SK-N-SH (cell line): Measurements from ENCODE around the gene VPS11. TPM values are rescaled to one million over a fixed set of nuclear protein-coding genes. Genes with fewer than 3 reads are reported as not detected.

Source experiments
- CTCF ChIA-PET: fragments of 300-600, 350-600 bp; formaldehyde crosslinking; extraction: SDS; loops from one replicate; lab custom pipeline; 2021; lab: Yijun Ruan, JAX
- POLR2A ChIA-PET: fragments of 350-600 bp; sonication (Branson Sonifier 250); formaldehyde crosslinking; extraction: SDS; loops from one replicate; lab custom pipeline; 2020; ENCODE audit warnings: antibody characterized with exemption, inconsistent platforms; lab: Yijun Ruan, JAX
- DNase-seq: peaks from one replicate; pipeline ENCODE4 v3.0.0; 2012
- H2AFZ ChIP-seq: fragments of 200-600 bp; sonication (generic); 2 replicates; pipeline ENCODE4 v1.8.1; 2016; ENCODE audit warnings: antibody characterized with exemption, mild to moderate bottlenecking, low read depth
- H3F3A ChIP-seq: fragments of 200-600 bp; sonication (generic); replicated peaks from 2 replicates; pipeline ENCODE3; 2016; ENCODE audit warnings: antibody characterized with exemption, mild to moderate bottlenecking; ENCODE audit not compliant: insufficient read depth
- H3K27ac ChIP-seq, 2 experiments: fragments of 200-500 bp in 1 of 2; fragments of 200-600 bp in 1 of 2; sonication (Bioruptor generic) in 1 of 2; sonication (generic), shearing (Covaris generic) in 1 of 2; 2 replicates each; pipeline versions ENCODE4 v1.5.1 to v1.6.1; 2014 to 2016; ENCODE audit warnings: low read depth in 2 of 2, inconsistent platforms in 1 of 2, low read length in 1 of 2, mild to moderate bottlenecking in 1 of 2, mixed read lengths in 1 of 2
- H3K27me3 ChIP-seq: fragments of 200-600 bp; sonication (generic), shearing (Covaris generic); 2 replicates; pipeline ENCODE4 v1.6.1; 2016; ENCODE audit warnings: mixed run types; ENCODE audit not compliant: insufficient read depth
- H3K36me3 ChIP-seq, 2 experiments: fragments of 200-500 bp in 1 of 2; fragments of 200-600 bp in 1 of 2; sonication (Bioruptor generic) in 1 of 2; sonication (generic) in 1 of 2; replicated peaks in 1 of 2; 2 replicates each; pipeline versions ENCODE3 to v1.5.1; 2014 to 2016; ENCODE audit warnings: low read length in 1 of 2, mild to moderate bottlenecking in 1 of 2; ENCODE audit not compliant: insufficient read depth in 2 of 2, control insufficient read depth in 1 of 2
- H3K4me1 ChIP-seq, 2 experiments: fragments of 200-500 bp in 1 of 2; fragments of 200-600 bp in 1 of 2; sonication (Bioruptor generic) in 1 of 2; sonication (generic), shearing (Covaris generic) in 1 of 2; 2 replicates each; pipeline versions ENCODE4 v1.5.1 to v1.6.1; 2014 to 2016; ENCODE audit warnings: low read depth in 1 of 2, low read length in 1 of 2, mixed run types in 1 of 2; ENCODE audit not compliant: insufficient read depth in 2 of 2, control insufficient read depth in 1 of 2
- H3K4me2 ChIP-seq: fragments of 200-600 bp; sonication (generic), shearing (Covaris generic); 2 replicates; pipeline ENCODE4 v1.6.1; 2017; ENCODE audit warnings: mixed run types
- H3K4me3 ChIP-seq, 2 experiments: fragments of 200-500 bp in 1 of 2; fragments of 200-600 bp in 1 of 2; sonication (Bioruptor generic) in 1 of 2; sonication (generic), shearing (Covaris generic) in 1 of 2; 2 replicates each; pipeline versions ENCODE4 v1.5.1 to v1.8.1; 2014 to 2016; ENCODE audit warnings: low read depth in 2 of 2, inconsistent platforms in 1 of 2, low read length in 1 of 2, mild to moderate bottlenecking in 1 of 2, mixed read lengths in 1 of 2, moderate library complexity in 1 of 2
- H3K79me2 ChIP-seq: fragments of 200-600 bp; sonication (generic); 2 replicates; pipeline ENCODE4 v1.8.1; 2017; ENCODE audit warnings: mild to moderate bottlenecking; ENCODE audit not compliant: insufficient read depth
- H3K9ac ChIP-seq: fragments of 200-600 bp; sonication (generic); 2 replicates; pipeline ENCODE4 v1.6.1; 2017; ENCODE audit warnings: mixed run types
- H3K9me2 ChIP-seq: fragments of 200-600 bp; sonication (generic); 2 replicates; pipeline ENCODE4 v1.6.1; 2017; ENCODE audit warnings: mixed run types
- H3K9me3 ChIP-seq: fragments of 200-600 bp; sonication (generic); 2 replicates; pipeline ENCODE4 v1.6.1; 2017; ENCODE audit warnings: mixed run types, mild to moderate bottlenecking, moderate library complexity
- H4K20me1 ChIP-seq: fragments of 200-600 bp; sonication (generic); 2 replicates; pipeline ENCODE4 v1.6.1; 2017; ENCODE audit warnings: mild to moderate bottlenecking, mixed run types; ENCODE audit not compliant: insufficient read depth
- CHD2 ChIP-seq: fragments of 150-350 bp; IDR thresholded peaks from 2 replicates; pipeline ENCODE4 v1.6.1; 2018; ENCODE audit warnings: low read length; ENCODE audit not compliant: partially characterized antibody
- ELF1 ChIP-seq: IDR thresholded peaks from 2 replicates; pipeline ENCODE4 v1.4.0; 2012
- EZH2phosphoT487 ChIP-seq: fragments of 200-600 bp; sonication (generic); IDR thresholded peaks from 2 replicates; pipeline ENCODE4 v1.6.1; 2017; ENCODE audit warnings: low read depth, mixed run types, mild to moderate bottlenecking, antibody characterized with exemption, moderate library complexity, borderline replicate concordance
- FOXM1 ChIP-seq: IDR thresholded peaks from 2 replicates; pipeline ENCODE4 v1.4.0; 2012; ENCODE audit warnings: low read depth, mild to moderate bottlenecking
- GABPA ChIP-seq: IDR thresholded peaks from 2 replicates; pipeline ENCODE4 v1.4.0; 2012; ENCODE audit warnings: low read depth, mild to moderate bottlenecking
- GATA2 ChIP-seq: sonication (generic); formaldehyde crosslinking; IDR thresholded peaks from 2 replicates; pipeline ENCODE4 v1.5.0; 2020; ENCODE audit warnings: mild to moderate bottlenecking, missing genetic modification reagents
- MEF2A ChIP-seq: IDR thresholded peaks from 2 replicates; pipeline ENCODE4 v1.4.0; 2012; ENCODE audit warnings: low read depth, borderline replicate concordance
- POLR2AphosphoS5 ChIP-seq: IDR thresholded peaks from 2 replicates; pipeline ENCODE4 v1.6.1; 2012; ENCODE audit warnings: low read depth, low read length
- RAD21 ChIP-seq: IDR thresholded peaks from 2 replicates; pipeline ENCODE4 v1.6.1; 2012; ENCODE audit warnings: mild to moderate bottlenecking, low read length
- RCOR1 ChIP-seq: fragments of 150-350 bp; IDR thresholded peaks from 2 replicates; pipeline ENCODE4 v1.6.1; 2017; ENCODE audit warnings: antibody characterized with exemption, low read length
- RXRA ChIP-seq: IDR thresholded peaks from 2 replicates; pipeline ENCODE4 v1.4.0; 2012; ENCODE audit warnings: low read depth, mild to moderate bottlenecking, borderline replicate concordance
- SIN3A ChIP-seq: IDR thresholded peaks from 2 replicates; pipeline ENCODE4 v1.6.1; 2012; ENCODE audit warnings: low read depth, mild to moderate bottlenecking, low read length, moderate library complexity, borderline replicate concordance
- SMC3 ChIP-seq: IDR thresholded peaks from 2 replicates; pipeline ENCODE4 v1.6.1; 2012; ENCODE audit warnings: low read depth, low read length, improper control_type of control experiment
- TAF1 ChIP-seq: IDR thresholded peaks from 2 replicates; pipeline ENCODE4 v1.6.1; 2012; ENCODE audit warnings: low read depth, mild to moderate bottlenecking, low read length, moderate library complexity, borderline replicate concordance
- TCF12 ChIP-seq: IDR thresholded peaks from 2 replicates; pipeline ENCODE4 v1.4.0; 2012
- YY1 ChIP-seq: IDR thresholded peaks from 2 replicates; pipeline ENCODE4 v1.4.0; 2012; ENCODE audit warnings: low read depth, mild to moderate bottlenecking
- WGBS: methylation state at CpG from one replicate; pipeline ENCODE4 v1.1.6; 2017; ENCODE audit warnings: low lambda C conversion rate; 5-methylcytosine and 5-hydroxymethylcytosine counted together
- polyA plus RNA-seq, 3 experiments: library from polyadenylated mRNA; depleted of rRNA; stranded (reverse); fragments of >200 nt; gene quantifications; 2 replicates each; pipeline ENCODE4 v1.2.3, GENCODE V29; 2012
- TF ChIP-seq, protein P1 (sequence below): IDR thresholded peaks from 2 replicates; pipeline ENCODE4 v1.4.0; 2012; ENCODE audit warnings: low read depth, borderline replicate concordance
- TF ChIP-seq, protein P2 (sequence below): fragments of 200-600 bp; sonication (generic); IDR thresholded peaks from 2 replicates; pipeline ENCODE4 v1.6.1; 2017; ENCODE audit warnings: antibody characterized with exemption, mild to moderate bottlenecking, moderate library complexity
- TF ChIP-seq, protein P3 (sequence below): IDR thresholded peaks from 2 replicates; pipeline ENCODE4 v1.4.0; 2012; ENCODE audit warnings: low read depth, borderline replicate concordance
- TF ChIP-seq, protein P4 (sequence below): IDR thresholded peaks from 2 replicates; pipeline ENCODE4; 2012

Gene VPS11
- polyA plus RNA-seq, 1 of the 3 experiments (the other 2 are of a cell fraction): 14.8 TPM

DNA sequence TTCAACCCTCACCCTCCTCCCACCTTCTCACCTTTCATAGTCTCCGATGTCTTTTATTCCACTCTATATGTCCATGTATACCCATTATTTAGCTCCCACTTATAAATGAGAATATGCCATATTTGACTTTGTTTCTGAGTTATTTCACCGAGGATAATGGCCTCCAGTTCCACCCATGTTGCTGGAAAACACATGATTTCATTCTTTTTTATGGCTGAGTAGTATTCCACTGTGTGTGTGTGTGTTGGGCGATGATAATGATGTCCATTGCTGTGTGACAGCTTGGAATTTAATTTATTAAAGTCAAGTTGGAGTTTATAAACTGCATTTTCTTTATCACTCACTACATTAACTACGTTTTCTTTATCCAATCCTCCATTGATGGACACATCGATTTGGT, 50.6 kb downstream of the VPS11 start:
- Histone ChIP-seq H3K9me2 (no peaks in the 10 kb centered on the region), H3K9me3 (no peaks in the 10 kb centered on the region), H3K79me2 (peaks cover 18% of the 10 kb centered on the region), H4K20me1 (no peaks in the 10 kb centered on the region), H3K4me2 (no peak overlapping the region), H3K36me3 (peaks cover 0 to 31% of the 10 kb centered on the region in 2 experiments), H3K27ac (no peak overlapping the region), H3K4me1 (peaks cover 13 to 17% of the 10 kb centered on the region in 2 experiments; a peak in 3 of 4 replicates), H3K4me3 (no peak overlapping the region), H3K27me3 (no peaks in the 10 kb centered on the region), H2AFZ (no peak overlapping the region), H3K9ac (no peak overlapping the region), H3F3A (peaks cover 12% of the 10 kb centered on the region)
- no peak for DNase-seq
- POLR2A ChIA-PET: no interaction called here
- 82% methylated on average over 5 of the region's 5 CpGs for WGBS
- TF ChIP-seq GATA2 (CRISPR knock-in tag) (no peak), MEF2A (no peak), SMC3 (no peak), CHD2 (no peak), YY1 (no peak), TAF1 (no peak), EZH2phosphoT487 (no peak), RXRA (no peak), TCF12 (no peak), GABPA (no peak)
- TF ChIP-seq, protein P1, sequence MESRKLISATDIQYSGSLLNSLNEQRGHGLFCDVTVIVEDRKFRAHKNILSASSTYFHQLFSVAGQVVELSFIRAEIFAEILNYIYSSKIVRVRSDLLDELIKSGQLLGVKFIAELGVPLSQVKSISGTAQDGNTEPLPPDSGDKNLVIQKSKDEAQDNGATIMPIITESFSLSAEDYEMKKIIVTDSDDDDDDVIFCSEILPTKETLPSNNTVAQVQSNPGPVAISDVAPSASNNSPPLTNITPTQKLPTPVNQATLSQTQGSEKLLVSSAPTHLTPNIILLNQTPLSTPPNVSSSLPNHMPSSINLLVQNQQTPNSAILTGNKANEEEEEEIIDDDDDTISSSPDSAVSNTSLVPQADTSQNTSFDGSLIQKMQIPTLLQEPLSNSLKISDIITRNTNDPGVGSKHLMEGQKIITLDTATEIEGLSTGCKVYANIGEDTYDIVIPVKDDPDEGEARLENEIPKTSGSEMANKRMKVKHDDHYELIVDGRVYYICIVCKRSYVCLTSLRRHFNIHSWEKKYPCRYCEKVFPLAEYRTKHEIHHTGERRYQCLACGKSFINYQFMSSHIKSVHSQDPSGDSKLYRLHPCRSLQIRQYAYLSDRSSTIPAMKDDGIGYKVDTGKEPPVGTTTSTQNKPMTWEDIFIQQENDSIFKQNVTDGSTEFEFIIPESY: no peak
- TF ChIP-seq, protein P2, sequence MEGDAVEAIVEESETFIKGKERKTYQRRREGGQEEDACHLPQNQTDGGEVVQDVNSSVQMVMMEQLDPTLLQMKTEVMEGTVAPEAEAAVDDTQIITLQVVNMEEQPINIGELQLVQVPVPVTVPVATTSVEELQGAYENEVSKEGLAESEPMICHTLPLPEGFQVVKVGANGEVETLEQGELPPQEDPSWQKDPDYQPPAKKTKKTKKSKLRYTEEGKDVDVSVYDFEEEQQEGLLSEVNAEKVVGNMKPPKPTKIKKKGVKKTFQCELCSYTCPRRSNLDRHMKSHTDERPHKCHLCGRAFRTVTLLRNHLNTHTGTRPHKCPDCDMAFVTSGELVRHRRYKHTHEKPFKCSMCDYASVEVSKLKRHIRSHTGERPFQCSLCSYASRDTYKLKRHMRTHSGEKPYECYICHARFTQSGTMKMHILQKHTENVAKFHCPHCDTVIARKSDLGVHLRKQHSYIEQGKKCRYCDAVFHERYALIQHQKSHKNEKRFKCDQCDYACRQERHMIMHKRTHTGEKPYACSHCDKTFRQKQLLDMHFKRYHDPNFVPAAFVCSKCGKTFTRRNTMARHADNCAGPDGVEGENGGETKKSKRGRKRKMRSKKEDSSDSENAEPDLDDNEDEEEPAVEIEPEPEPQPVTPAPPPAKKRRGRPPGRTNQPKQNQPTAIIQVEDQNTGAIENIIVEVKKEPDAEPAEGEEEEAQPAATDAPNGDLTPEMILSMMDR: no peak
- TF ChIP-seq, protein P3, sequence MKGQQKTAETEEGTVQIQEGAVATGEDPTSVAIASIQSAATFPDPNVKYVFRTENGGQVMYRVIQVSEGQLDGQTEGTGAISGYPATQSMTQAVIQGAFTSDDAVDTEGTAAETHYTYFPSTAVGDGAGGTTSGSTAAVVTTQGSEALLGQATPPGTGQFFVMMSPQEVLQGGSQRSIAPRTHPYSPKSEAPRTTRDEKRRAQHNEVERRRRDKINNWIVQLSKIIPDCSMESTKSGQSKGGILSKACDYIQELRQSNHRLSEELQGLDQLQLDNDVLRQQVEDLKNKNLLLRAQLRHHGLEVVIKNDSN: no peak
- CTCF ChIA-PET: interaction anchor here (0.9 to 1.2 kb wide), 3 partner anchors 16 to 206 kb away, joined by 3 to 4 read pairs (median 3); partner anchors contain the start of gene DPAGT1

DNA sequence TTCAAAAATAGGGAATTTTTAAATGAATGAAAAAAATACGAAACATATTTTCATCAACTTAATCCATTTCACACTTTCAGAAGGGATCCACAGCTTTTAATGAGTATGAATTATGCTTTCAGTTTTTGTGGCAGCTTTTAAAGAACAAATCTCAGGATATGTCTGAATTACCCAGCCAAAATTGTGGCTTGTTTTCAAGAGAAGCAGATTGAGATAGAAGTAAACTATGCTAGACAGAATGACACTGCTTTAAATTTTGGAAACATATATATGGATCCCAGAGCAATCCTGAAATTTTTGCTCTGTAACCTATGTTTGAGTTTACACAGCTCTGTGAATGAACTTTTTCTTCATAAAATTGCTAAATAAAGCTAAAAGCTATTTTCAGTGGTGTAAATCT, 51.3 kb downstream of the VPS11 start:
- Histone ChIP-seq H3K9me3 (no peaks in the 10 kb centered on the region), H3K9ac (no peak overlapping the region), H3K4me3 (no peak overlapping the region), H3K4me1 (peaks cover 13 to 17% of the 10 kb centered on the region in 2 experiments; a peak in 3 of 4 replicates), H3K9me2 (no peaks in the 10 kb centered on the region), H3K4me2 (no peak overlapping the region), H3K79me2 (peaks cover 25% of the 10 kb centered on the region), H4K20me1 (no peaks in the 10 kb centered on the region), H3K27ac (no peak overlapping the region), H3F3A (peaks cover 12% of the 10 kb centered on the region), H3K36me3 (peaks cover 0 to 29% of the 10 kb centered on the region in 2 experiments), H2AFZ (no peak overlapping the region), H3K27me3 (no peaks in the 10 kb centered on the region)
- no peak for DNase-seq
- ChIA-PET POLR2A (no interaction called here), CTCF (interaction anchor here (0.9 to 1.2 kb wide), 4 partner anchors 12 to 205 kb away, joined by 3 to 4 read pairs (median 3); partner anchors contain the start of genes C2CD2L and DPAGT1)
- 95% methylated on average over 1 of the region's 1 CpG for WGBS
- TF ChIP-seq ELF1 (no peak), GATA2 (CRISPR knock-in tag) (no peak), RCOR1 (no peak), SMC3 (no peak), RAD21 (no peak), FOXM1 (no peak), TAF1 (no peak), POLR2AphosphoS5 (no peak), MEF2A (no peak), SIN3A (no peak), RXRA (no peak)
- TF ChIP-seq, protein P4, sequence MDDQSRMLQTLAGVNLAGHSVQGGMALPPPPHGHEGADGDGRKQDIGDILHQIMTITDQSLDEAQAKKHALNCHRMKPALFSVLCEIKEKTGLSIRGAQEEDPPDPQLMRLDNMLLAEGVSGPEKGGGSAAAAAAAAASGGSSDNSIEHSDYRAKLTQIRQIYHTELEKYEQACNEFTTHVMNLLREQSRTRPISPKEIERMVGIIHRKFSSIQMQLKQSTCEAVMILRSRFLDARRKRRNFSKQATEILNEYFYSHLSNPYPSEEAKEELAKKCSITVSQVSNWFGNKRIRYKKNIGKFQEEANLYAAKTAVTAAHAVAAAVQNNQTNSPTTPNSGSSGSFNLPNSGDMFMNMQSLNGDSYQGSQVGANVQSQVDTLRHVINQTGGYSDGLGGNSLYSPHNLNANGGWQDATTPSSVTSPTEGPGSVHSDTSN: no peak
- TF ChIP-seq, protein P2: no peak
